Measurements from ENCODE around the gene TEAD2.

DNA sequence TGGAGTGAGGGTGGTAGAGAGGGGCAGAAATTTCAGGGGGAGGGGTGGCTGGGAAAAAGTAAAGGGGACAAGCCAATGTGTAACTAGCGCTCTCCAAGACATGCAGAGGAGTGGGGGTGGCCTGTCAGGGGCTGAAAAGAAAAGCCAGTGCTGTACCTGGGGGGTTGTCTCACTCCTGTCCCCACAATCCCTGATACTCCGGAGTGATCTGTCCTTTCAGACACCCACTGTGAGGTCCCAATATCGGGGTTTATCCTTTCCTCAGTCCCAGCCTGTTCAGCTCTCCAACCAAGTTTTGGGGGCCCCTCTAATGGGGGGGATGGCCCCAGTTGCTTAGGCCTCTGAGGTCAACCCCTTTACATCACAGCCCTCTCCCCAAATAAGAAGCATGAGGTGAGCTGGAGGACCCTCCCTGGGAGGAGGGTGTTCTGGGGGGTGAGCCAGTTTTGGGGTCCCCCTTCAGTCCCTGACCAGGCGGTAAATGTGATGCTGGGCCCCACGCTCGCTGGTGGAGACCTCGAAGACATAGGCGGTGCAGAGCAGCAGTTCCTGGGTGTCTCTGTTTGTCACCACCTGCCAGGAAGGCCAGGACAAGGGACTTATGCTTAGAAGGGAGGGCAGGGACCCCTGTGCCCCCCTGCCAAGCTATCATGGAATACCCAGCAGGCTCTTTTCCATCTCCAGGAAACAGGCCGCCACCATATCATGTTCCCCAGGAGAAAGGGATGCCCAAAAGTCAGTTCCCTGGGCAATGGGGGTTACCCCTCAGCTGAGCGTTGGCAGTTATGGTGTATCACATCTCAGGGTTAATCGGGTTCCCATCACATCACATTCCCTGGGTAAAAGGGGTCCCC is 21.1 kb downstream of the TEAD2 start:
- TF ChIP-seq RARB (CRISPR knock-in tag; IDR thresholded peaks at IDR 0.05) (no peak), ZFP30 (CRISPR knock-in tag; IDR thresholded peaks at IDR 0.05) (no peak), CREB5 (CRISPR knock-in tag; IDR thresholded peaks at IDR 0.05; ENCODE audit: low read depth) (no peak), ZFP3 (CRISPR knock-in tag; IDR thresholded peaks at IDR 0.05) (no peak), ZC3H10 (CRISPR knock-in tag; IDR thresholded peaks at IDR 0.05) (no peak), ZNF565 (CRISPR knock-in tag; conservative IDR thresholded peaks at IDR 0.05; ENCODE audit: low read depth) (no peak)
- TF ChIP-seq, protein P1, sequence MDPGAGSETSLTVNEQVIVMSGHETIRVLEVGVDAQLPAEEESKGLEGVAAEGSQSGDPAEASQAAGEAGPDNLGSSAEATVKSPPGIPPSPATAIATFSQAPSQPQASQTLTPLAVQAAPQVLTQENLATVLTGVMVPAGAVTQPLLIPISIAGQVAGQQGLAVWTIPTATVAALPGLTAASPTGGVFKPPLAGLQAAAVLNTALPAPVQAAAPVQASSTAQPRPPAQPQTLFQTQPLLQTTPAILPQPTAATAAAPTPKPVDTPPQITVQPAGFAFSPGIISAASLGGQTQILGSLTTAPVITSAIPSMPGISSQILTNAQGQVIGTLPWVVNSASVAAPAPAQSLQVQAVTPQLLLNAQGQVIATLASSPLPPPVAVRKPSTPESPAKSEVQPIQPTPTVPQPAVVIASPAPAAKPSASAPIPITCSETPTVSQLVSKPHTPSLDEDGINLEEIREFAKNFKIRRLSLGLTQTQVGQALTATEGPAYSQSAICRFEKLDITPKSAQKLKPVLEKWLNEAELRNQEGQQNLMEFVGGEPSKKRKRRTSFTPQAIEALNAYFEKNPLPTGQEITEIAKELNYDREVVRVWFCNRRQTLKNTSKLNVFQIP (CRISPR knock-in tag; IDR thresholded peaks at IDR 0.05; ENCODE audit: borderline replicate concordance, low read depth), result no peak
- TF ChIP-seq, protein P2, sequence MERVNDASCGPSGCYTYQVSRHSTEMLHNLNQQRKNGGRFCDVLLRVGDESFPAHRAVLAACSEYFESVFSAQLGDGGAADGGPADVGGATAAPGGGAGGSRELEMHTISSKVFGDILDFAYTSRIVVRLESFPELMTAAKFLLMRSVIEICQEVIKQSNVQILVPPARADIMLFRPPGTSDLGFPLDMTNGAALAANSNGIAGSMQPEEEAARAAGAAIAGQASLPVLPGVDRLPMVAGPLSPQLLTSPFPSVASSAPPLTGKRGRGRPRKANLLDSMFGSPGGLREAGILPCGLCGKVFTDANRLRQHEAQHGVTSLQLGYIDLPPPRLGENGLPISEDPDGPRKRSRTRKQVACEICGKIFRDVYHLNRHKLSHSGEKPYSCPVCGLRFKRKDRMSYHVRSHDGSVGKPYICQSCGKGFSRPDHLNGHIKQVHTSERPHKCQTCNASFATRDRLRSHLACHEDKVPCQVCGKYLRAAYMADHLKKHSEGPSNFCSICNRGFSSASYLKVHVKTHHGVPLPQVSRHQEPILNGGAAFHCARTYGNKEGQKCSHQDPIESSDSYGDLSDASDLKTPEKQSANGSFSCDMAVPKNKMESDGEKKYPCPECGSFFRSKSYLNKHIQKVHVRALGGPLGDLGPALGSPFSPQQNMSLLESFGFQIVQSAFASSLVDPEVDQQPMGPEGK (CRISPR knock-in tag; IDR thresholded peaks at IDR 0.05; ENCODE audit: borderline replicate concordance), result no peak
